ENCODE data around the gene PACRG. TPM values are rescaled to one million over a fixed set of nuclear protein-coding genes. Genes with fewer than 3 reads are reported as not detected.

The PACRG gene
- total RNA-seq, 1 experiment from 2014 or later: not detected

DNA sequence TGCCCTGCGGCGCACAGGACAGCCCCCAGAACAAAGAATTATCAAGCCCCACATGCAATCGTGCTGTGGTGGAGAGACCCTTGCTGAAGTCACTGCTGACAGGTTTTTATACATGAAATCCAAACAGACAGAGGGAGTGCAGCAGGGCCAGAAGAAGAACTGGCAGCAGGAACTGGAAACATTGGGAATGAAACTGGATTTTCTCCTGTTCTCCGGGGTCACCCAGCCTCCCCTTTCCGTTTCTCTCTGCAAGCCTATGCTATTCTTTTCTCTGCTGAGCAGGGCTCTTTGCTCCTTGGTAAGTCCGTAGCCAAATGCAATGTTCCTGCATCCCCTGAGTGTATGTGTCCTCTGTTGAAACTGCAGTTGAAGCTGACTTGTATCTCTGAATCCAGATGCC, 623.2 kb downstream of the PACRG start:
- DNase-seq (ENCODE audit: low spot score): no peak

DNA sequence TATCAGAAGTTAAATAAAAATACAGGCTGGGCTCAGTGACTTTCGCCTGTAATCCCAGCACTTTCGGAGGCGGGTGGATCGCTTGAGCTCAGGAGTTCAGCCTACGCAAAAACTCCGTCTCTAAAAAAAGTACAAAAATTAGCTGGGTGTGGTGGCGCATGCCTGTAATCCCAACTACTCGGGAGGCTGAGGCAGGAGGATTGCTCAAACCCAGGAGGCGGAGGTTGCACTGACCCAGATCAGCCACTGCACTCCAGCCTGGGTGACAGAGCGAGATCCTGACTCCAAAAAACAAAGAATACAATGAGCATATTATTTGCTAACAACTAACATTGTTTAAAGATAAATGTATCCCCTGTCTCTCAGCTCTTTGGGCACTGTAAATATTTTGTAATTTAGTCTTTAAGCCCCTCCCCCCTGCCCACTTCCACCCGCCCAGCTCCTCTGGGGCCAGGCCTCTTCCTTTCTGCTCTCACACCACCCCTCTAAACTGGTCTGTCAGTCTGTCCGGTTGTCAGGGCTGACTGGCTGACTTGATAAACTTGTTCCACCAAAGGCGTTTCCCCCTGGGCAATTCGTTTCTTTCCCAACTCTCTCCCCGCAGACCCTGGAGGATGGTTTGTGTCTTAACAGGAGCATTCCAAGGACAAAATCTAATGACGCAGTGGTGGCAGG, 624.4 kb downstream of the PACRG start:
- no peak for DNase-seq (ENCODE audit: low spot score)

DNA sequence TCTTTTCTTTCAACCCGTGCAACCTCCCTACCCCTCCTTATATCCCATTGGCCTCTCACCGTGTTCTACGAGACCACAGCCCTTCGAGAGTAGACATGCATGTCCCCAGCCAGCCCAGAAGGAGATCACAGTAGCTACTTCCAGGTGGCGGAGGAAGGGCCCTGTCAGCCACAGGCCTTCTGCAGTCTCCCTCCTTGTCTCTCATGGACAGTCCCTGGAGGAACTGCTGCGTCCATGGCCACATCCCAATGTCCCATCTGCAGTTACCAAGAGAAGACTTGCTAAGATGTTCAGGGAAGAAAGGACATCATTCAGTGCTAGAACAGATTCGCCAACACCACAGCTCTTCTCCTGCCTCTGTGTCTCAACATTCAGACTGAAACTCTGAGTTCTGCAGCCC, 625.2 kb downstream of the PACRG start:
- no peak for DNase-seq (ENCODE audit: low spot score)

DNA sequence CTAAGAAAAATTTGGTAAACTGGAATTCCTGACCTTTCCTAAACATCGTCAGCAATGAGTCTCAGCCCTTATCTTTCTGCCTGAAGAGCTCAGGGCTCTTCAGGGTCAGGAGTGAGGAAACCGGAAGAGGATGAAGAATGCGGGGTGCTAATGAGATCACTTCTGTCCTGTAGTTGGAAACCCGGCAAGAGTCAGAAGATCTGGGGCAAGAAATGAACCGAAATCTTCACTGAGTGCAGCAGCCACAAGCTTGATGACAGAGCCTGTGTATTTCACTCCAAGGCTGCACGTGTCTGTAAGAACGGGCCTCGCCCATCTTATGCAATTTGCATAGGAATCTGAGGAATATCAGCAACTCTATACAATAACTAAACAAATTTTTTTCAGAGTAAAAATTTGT, 626.3 kb downstream of the PACRG start:
- no peak for DNase-seq (ENCODE audit: low spot score)

DNA sequence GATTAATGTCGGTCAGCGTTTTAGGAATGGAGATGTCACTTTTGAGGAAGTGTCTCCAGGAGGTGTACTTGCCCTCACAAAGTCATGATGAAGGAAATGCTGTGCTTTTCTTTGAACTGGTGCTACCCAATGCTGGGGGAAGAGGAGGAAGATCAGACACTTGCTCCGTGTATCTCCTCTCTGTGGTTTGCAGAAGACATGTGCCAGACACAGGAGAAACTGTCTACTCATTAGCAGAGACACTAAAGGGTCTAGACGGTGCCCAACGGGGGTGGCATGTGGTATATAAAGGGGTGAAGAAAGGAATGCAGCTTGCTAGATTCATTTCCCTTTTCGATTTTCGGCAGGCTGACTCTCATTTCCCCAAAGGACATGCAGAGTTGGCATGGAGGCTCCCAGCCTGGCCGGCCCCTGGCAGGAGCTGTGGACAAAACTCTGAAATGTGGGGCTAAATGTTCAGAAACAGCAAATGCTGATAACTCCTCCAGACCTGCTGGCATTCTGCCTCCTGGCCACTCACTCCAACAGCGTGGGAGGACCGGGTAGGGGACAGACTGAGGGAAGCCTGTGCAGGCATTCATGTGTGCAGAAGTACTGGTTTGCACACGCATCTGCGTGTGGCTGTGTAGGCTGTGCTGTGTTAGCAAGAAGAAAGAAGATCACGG, 627.1 kb downstream of the PACRG start:
- DNase-seq (ENCODE audit: low spot score): no peak

DNA sequence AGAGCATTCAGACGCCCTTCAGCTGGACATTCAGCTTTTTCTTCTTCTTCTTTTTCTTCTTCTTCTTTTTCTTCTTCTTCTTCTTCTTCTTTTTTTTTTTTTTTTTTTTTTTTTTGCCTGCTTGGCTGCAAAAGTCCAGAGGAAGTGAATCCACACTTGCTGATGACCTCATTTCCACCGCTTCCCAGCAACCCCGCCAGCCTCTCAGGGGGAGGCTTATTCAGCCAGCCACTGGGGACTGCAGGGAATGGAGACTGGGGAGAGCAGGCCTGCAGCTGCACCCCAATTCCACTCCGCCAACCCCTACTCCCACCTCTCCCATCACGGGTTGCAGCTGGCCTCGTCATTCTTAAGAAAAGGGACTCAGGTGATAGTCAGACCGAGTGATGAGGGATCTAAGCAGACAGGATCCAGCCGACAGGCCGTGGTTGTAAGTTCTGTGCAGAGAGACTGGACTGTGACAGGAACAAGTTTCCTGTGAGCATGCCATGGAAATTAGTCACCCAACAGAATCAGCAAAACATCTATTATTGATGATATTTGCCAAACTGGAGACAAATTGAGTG, 627.7 kb downstream of the PACRG start:
- peak; percentile 50 for DNase-seq (ENCODE audit: low spot score)

DNA sequence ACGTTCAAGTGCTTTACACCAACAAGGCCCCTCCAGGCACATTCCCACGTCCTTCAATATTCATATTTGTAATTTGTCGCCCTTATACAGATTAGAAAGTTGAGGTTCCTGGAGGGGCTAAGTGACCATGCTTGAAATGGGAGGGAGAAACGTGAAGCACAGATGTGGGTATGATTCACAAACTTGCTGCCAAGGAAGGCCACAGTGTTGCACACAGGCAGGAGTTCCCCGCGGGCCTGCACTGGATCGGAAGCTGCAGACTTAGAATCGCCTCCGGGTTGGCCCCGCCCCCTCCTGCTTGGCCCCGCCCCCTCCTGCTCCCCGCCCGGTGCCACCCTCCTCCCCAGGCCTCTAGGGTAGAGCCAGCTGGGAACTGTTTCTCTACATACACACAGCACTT, 628.5 kb downstream of the PACRG start:
- peak; percentile 16 for DNase-seq (ENCODE audit: low spot score)

DNA sequence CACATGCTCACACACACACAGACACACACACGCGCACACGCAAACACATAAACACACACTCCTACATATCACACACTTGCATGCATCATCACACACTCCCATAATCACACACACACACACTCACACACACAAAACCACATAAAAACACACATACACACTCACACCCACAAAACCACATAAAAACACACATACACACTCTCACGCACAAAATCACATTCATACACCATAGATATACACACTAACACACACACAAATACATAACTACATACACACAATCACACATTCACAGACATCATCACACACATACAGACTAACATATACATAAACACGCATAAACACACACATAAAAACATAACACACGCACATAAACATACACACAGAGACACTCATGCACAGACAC, 629.0 kb downstream of the PACRG start:
- no peak for DNase-seq (ENCODE audit: low spot score)

DNA sequence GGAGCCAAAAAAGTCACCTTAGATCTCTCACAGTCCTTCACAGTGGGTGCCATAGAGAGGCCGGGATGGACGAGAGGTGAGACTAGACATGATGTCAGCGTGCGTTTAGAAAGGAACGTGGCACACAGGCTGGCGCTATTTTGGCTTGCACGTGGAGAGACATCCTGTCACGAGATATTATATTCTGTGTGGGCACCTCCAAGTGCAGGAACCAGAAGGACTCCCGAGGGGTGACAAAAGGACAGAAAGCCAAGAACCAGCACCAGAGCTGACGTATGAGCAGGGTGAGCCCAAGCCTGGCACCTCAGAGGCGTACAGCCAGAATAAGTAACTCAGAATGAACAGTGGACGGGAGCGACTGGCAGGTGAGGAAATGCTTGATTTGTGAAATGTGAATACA, 636.9 kb downstream of the PACRG start:
- DNase-seq (ENCODE audit: low spot score): no peak

Other genes with a start within 250 kb of the PACRG start
- gene PRKN, start 208 bp upstream of the PACRG start, total RNA-seq (2014; rRNA removed; shearing (Covaris generic)): 0.41 and 0.43 TPM in 2 replicates

Measured in A172 (cell line).